Fibroblast of lung (primary cell): ENCODE data around the gene WDR64. TPM values are rescaled to one million over a fixed set of nuclear protein-coding genes. Genes with fewer than 3 reads are reported as not detected.

Experiments
- DNase-seq, 2 donors: peaks; one replicate each; pipeline versions ENCODE4 v3.0.0 to v3.0.0-alpha.2; 2010; ENCODE audit warnings: low read depth in 2 of 2
- H2AFZ ChIP-seq: 2 replicates; pipeline ENCODE4 v1.5.1; 2012; ENCODE audit warnings: low read length, control low read depth, inconsistent platforms
- H3K27ac ChIP-seq: 2 replicates; pipeline ENCODE4 v1.5.1; 2011; ENCODE audit warnings: low read length, control low read depth; ENCODE audit not compliant: insufficient read depth
- H3K27me3 ChIP-seq: 2 replicates; pipeline ENCODE4 v1.5.1; 2011; ENCODE audit warnings: mild to moderate bottlenecking, low read length; ENCODE audit not compliant: control insufficient read depth, insufficient read depth
- H3K36me3 ChIP-seq: 2 replicates; pipeline ENCODE4 v1.5.1; 2011; ENCODE audit warnings: low read length; ENCODE audit not compliant: control insufficient read depth, insufficient read depth
- H3K4me1 ChIP-seq: 2 replicates; pipeline ENCODE4 v1.5.1; 2011; ENCODE audit warnings: low read length; ENCODE audit not compliant: control insufficient read depth, insufficient read depth; ENCODE audit errors: extremely low read depth
- H3K4me2 ChIP-seq: 2 replicates; pipeline ENCODE4 v1.5.1; 2011; ENCODE audit warnings: low read length, control low read depth; ENCODE audit not compliant: insufficient read depth; ENCODE audit errors: extremely low read depth
- H3K4me3 ChIP-seq, 4 experiments: fragments of 200-600 bp in 1 of 4; sonication (generic) in 1 of 4; replicated peaks in 1 of 4; 2 replicates each; pipeline ENCODE4 v1.5.1; 2011 to 2016; ENCODE audit warnings: low read length in 4 of 4, low read depth in 3 of 4, mild to moderate bottlenecking in 3 of 4, control low read depth in 2 of 4, inconsistent platforms in 1 of 4, mixed read lengths in 1 of 4; ENCODE audit not compliant: insufficient read depth in 1 of 4; ENCODE audit errors: control extremely low read depth in 1 of 4
- H3K79me2 ChIP-seq: 2 replicates; pipeline ENCODE4 v1.5.1; 2012; ENCODE audit warnings: mild to moderate bottlenecking, low read length, inconsistent platforms; ENCODE audit not compliant: control insufficient read depth, insufficient read depth
- H3K9ac ChIP-seq: 2 replicates; pipeline ENCODE4 v1.5.1; 2011; ENCODE audit warnings: mild to moderate bottlenecking, low read length, control low read depth; ENCODE audit not compliant: insufficient read depth
- H3K9me3 ChIP-seq: 2 replicates; pipeline ENCODE4 v1.5.1; 2012; ENCODE audit warnings: low read depth, low read length; ENCODE audit not compliant: control insufficient read depth, insufficient read depth
- H4K20me1 ChIP-seq: 2 replicates; pipeline ENCODE4 v1.5.1; 2011; ENCODE audit warnings: low read length; ENCODE audit not compliant: control insufficient read depth, insufficient read depth; ENCODE audit errors: extremely low read depth
- EZH2 ChIP-seq: IDR thresholded peaks from 2 replicates; pipeline ENCODE4 v1.5.1; 2012; ENCODE audit warnings: low read length, control low read depth, mild to moderate bottlenecking; ENCODE audit errors: missing control alignments
- polyA plus RNA-seq, 2 donors: library from polyadenylated mRNA; depleted of rRNA in 1 of 2; stranded (reverse) in 1 of 2; unstranded in 1 of 2; fragments of >200 nt; gene quantifications; 2 replicates each; pipeline ENCODE4 v1.2.1, GENCODE V29; 2011 to 2012; ENCODE audit warnings: missing spikeins in 1 of 2
- total RNA-seq: library from RNA; depleted of rRNA; stranded (reverse); fragments of >200 nt; gene quantifications from 2 replicates; pipeline ENCODE4 v1.2.1, GENCODE V29; 2014
- TF ChIP-seq, protein P1 (sequence below), 2 donors: IDR thresholded peaks in 1 of 2; conservative IDR thresholded peaks in 1 of 2; 1 replicate in 1 of 2; 2 replicates in 1 of 2; pipeline ENCODE4 v1.5.1; 2011 to 2012; ENCODE audit warnings: low read length in 2 of 2, control low read depth in 1 of 2, inconsistent platforms in 1 of 2, low read depth in 1 of 2, mild to moderate bottlenecking in 1 of 2

WDR64 gene
- total and polyA plus RNA-seq, 2 donors (not counting 1 experiment from before 2014, with no cell fraction given) = not detected

DNA sequence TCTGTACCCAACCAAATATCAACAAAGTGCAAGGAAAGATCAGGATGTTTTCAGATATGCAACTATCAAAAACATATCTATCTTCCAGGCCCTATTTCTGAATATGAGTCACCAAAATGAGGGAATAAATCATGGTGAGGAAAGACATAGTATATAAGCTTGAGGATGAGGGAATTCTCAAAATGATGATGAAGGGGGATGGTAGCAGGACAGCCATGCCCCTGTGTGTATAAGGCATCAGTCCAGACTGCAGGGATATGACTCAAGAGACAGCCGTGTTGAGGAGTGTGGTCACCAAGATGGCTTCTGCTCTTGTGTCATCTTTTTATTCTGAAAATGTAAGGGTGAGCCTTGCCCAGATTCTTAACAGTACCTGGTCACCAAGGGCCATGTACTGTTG is 4.4 kb upstream of the WDR64 start:
- H3K4me1 ChIP-seq = no peaks in the 10 kb centered on the region
- H3K27ac ChIP-seq = no peak overlapping the region
- DNase-seq = peak in 1 of 2 donors; percentile 70
- no peak overlapping the region for H2AFZ ChIP-seq
- H4K20me1 ChIP-seq = no peaks in the 10 kb centered on the region
- H3K4me2 ChIP-seq = no peak overlapping the region
- H3K9me3 ChIP-seq = no peaks in the 10 kb centered on the region
- no peaks in the 10 kb centered on the region for H3K36me3 ChIP-seq
- H3K27me3 ChIP-seq = no peaks in the 10 kb centered on the region
- H3K9ac ChIP-seq = no peak overlapping the region
- no peaks in the 10 kb centered on the region for H3K79me2 ChIP-seq
- TF ChIP-seq, protein P1, sequence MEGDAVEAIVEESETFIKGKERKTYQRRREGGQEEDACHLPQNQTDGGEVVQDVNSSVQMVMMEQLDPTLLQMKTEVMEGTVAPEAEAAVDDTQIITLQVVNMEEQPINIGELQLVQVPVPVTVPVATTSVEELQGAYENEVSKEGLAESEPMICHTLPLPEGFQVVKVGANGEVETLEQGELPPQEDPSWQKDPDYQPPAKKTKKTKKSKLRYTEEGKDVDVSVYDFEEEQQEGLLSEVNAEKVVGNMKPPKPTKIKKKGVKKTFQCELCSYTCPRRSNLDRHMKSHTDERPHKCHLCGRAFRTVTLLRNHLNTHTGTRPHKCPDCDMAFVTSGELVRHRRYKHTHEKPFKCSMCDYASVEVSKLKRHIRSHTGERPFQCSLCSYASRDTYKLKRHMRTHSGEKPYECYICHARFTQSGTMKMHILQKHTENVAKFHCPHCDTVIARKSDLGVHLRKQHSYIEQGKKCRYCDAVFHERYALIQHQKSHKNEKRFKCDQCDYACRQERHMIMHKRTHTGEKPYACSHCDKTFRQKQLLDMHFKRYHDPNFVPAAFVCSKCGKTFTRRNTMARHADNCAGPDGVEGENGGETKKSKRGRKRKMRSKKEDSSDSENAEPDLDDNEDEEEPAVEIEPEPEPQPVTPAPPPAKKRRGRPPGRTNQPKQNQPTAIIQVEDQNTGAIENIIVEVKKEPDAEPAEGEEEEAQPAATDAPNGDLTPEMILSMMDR (conservative IDR thresholded peaks at IDR 0.05 in 1 of 2, IDR thresholded peaks at IDR 0.05 in 1 of 2; ENCODE audit: low read depth in 1 of 2, low read length in 2 of 2) = no peak
- no peak for TF ChIP-seq EZH2
- H3K4me3 ChIP-seq = no peak overlapping the region

DNA sequence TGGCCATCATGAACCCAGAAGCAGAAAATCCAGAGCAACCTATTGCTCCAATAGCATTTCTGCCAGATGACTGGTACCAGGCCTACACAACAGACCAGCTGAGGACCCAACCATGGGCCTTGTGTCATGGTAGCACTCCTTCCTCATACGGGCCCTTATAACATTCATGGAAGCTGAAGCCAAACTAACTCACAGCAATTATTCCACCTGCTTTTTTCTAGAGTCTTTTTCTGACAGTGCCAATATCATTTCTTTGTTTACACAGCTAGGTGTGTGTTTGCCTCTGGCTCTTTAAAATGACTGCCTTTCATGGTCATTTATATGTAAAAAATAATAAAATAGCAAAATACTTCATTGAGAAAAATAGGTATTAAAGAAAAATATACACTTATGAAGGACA is 3.9 kb upstream of the WDR64 start:
- H2AFZ ChIP-seq = no peak overlapping the region
- H3K4me2 ChIP-seq = no peak overlapping the region
- H3K4me1 ChIP-seq = no peaks in the 10 kb centered on the region
- no peak overlapping the region for H3K27ac ChIP-seq
- H3K9me3 ChIP-seq = no peaks in the 10 kb centered on the region
- no peak overlapping the region for H3K9ac ChIP-seq
- no peak overlapping the region for H3K4me3 ChIP-seq
- no peaks in the 10 kb centered on the region for H3K36me3 ChIP-seq
- H3K79me2 ChIP-seq = no peaks in the 10 kb centered on the region
- DNase-seq = no peak
- H3K27me3 ChIP-seq = no peaks in the 10 kb centered on the region
- H4K20me1 ChIP-seq = no peaks in the 10 kb centered on the region
- TF ChIP-seq, protein P1 (conservative IDR thresholded peaks at IDR 0.05 in 1 of 2, IDR thresholded peaks at IDR 0.05 in 1 of 2; ENCODE audit: low read depth in 1 of 2, low read length in 2 of 2) = no peak
- TF ChIP-seq EZH2 = no peak

DNA sequence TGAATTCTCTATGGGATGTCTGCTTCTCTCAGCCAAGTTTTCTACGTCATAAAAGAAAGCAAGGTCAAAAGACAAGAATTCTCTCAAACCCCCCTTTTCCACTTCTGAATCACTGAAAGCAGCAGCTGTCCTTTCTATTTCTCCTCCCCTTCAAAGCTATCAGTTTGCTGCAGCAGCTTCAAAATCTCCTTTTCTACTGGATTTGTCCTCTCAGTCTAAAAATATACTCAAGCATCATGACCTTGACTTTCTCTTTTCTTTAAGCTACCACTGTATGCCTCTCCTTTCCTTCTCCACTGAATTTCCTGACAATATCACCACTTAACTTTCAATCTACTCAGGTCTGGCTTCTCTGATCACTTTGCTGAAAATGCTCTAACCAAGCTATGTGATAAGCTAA is 1.9 kb downstream of the WDR64 start:
- H3K4me1 ChIP-seq = no peaks in the 10 kb centered on the region
- H3K9me3 ChIP-seq = no peaks in the 10 kb centered on the region
- no peak for DNase-seq
- H2AFZ ChIP-seq = no peak overlapping the region
- no peak overlapping the region for H3K4me2 ChIP-seq
- no peak overlapping the region for H3K4me3 ChIP-seq
- TF ChIP-seq, protein P1 (conservative IDR thresholded peaks at IDR 0.05 in 1 of 2, IDR thresholded peaks at IDR 0.05 in 1 of 2; ENCODE audit: low read depth in 1 of 2, low read length in 2 of 2) = no peak
- no peak for TF ChIP-seq EZH2
- no peak overlapping the region for H3K9ac ChIP-seq
- no peak overlapping the region for H3K27ac ChIP-seq
- H3K27me3 ChIP-seq = no peaks in the 10 kb centered on the region
- H3K36me3 ChIP-seq = no peaks in the 10 kb centered on the region
- no peaks in the 10 kb centered on the region for H3K79me2 ChIP-seq
- H4K20me1 ChIP-seq = no peaks in the 10 kb centered on the region
